ENCODE results near the gene CTPS2.

- TF ChIP-seq CTCF (IDR thresholded peaks at IDR 0.05): no peak
- no peak for TF ChIP-seq TCF7L2 (IDR thresholded peaks at IDR 0.05; ENCODE audit: low read depth, low read length)
Observed at GRCh38 chrX:16745102-16745501, 32.6 kb upstream of the CTPS2 start.

Measured in Panc1 (cell line).